Skeletal muscle cell (primary cell): ENCODE data around the gene CLEC4A.
"Not testable (repeated sequence)": the region's sequence is repeated elsewhere in the genome, so short reads cannot be mapped to it uniquely, and the experiment has no call there.

Experiments
- DNase-seq: peaks from one replicate; pipeline ENCODE4 v3.0.0-alpha.2; 2010; ENCODE audit warnings: low read depth
- H3K4me3 ChIP-seq: 2 replicates; pipeline ENCODE4 v1.5.1; 2011; ENCODE audit warnings: low read depth, mild to moderate bottlenecking, control low read depth, low read length, moderate library complexity

The CLEC4A gene

GRCh38 chr12:8123124-8123912 lies at the start of gene CLEC4A:
Gene CLEC4A, plus strand, starts transcription at chr12:8123617. Its CDS starts 262 bp downstream, at chr12:8123879.
- H3K4me3 ChIP-seq = no peak within 1 kb of the TSS
- no peak for DNase-seq

- no peak overlapping the region for H3K4me3 ChIP-seq
- DNase-seq = no peak
Observed at GRCh38 chr12:8075935-8076334, 47.5 kb upstream of the CLEC4A start.

GRCh38 chr12:8076366-8076765 lies 47.1 kb upstream of the CLEC4A start:
- no peak overlapping the region for H3K4me3 ChIP-seq
- DNase-seq = no peak

- no peak overlapping the region for H3K4me3 ChIP-seq
- DNase-seq = no peak
Observed at GRCh38 chr12:8077207-8077606, 46.2 kb upstream of the CLEC4A start.

DNA sequence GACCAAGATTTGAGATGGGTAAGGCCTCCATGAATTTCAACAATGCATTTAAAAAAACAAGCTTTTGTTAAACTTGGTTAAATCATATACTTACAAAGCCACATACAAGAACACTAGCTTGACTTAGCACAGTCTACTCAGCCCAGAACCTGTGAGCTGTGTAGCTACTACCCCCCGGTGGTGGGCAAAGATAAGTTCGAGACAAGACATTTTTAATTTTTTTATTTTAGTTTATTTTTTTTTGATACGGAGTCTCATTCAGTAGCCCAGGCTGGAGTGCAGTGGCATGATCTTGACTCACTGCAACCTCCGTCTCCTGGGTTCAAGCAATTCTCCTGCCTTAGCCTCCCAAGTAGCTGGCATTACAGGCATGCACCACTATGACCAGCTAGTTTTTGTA lies 45.0 kb upstream of the CLEC4A start:
- H3K4me3 ChIP-seq = no peak overlapping the region
- peak; percentile 67 for DNase-seq

DNA sequence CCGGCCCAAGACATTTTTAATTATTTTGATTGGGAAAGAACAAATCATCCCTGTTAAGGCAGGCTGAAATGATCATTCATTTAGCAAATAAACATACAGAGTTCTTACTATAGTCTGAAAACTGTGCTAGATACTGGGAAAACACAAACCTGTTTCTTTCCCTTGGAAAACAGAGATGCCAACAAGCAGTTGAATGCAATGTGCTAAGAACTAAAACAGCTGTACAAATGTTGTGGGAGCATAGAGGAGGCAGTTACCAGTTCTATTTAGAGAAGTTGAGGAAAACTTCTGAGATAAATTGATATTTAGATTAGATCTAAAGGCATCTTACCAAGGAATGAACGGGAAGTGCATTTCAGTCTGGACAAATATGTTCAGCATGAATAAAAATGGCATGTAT lies 44.5 kb upstream of the CLEC4A start:
- DNase-seq = no peak

GRCh38 chr12:8080120-8080519 lies 43.3 kb upstream of the CLEC4A start:
- DNase-seq = no peak
- H3K4me3 ChIP-seq = no peak overlapping the region

More for the DNA sequence above, 44.5 kb upstream of the CLEC4A start:
- no peak overlapping the region for H3K4me3 ChIP-seq

- H3K4me3 ChIP-seq = peak overlapping the region; percentile 91
- no peak for DNase-seq
Observed at GRCh38 chr12:8081251-8081920, 42.0 kb upstream of the CLEC4A start.

GRCh38 chr12:8082808-8083100 lies 40.7 kb upstream of the CLEC4A start:
- DNase-seq = no peak
- H3K4me3 ChIP-seq = peak overlapping the region; percentile 91

GRCh38 chr12:8084351-8084750 lies 39.1 kb upstream of the CLEC4A start:
- not testable (repeated sequence) for H3K4me3 ChIP-seq, DNase-seq

DNA sequence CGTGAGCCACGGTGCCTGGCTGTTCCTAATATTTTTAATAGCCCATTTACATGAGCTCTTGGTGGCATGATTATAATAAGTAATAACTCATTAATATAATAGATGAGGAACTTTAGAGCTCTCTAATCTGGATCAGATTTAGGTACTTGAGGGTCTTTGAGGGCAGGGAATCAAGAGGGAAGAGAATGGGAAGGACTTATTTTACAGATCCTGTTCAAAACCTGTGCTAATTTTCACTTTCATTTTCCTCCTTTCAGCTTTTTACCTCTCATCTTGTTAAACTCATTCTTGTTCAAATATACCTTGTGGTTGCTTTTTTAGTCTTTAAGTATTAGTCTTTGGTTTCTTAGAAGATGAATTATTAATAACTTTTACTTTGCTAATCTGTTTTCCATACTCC lies 35.8 kb upstream of the CLEC4A start:
- no peak overlapping the region for H3K4me3 ChIP-seq
- DNase-seq = no peak

DNA sequence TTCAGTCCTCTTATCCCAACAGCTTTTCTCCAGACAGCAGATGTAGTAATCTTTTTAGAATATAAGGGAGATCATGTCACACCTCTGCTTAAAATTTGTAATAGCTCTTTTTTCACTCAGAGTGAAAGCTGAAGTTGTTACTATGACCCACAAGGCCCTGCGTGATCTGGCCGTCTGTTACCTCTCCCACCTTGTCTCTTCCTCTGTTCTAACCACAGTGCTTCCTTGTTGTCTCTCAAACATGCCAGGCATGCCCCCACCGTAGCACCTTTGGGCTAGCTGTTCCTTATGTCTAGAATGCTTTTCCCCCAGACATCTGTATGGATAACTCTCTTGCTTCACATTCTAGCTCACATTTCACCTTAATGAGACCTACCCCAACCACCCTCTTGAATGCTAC lies 34.8 kb upstream of the CLEC4A start:
- DNase-seq = no peak
- H3K4me3 ChIP-seq = no peak overlapping the region

DNA sequence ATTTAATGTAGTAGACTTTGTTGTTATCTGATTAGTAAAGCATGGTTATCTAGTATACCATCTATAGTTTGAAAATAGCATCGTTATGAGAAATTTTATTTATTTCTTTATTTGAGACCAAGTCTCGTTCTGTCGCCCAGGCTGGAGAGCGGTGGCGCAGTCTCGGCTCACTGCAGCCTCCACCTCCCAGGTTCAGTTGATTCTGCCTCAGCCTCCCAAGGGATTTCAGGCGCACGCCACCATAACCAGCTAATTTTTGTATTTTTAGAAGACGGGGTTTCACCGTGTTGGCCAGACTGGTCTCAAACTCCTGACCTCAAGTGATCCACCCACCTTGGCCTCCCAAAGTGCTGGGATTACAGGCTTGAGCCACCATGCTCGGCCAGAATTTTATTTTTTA lies 34.1 kb upstream of the CLEC4A start:
- DNase-seq, H3K4me3 ChIP-seq: not testable (repeated sequence)

DNA sequence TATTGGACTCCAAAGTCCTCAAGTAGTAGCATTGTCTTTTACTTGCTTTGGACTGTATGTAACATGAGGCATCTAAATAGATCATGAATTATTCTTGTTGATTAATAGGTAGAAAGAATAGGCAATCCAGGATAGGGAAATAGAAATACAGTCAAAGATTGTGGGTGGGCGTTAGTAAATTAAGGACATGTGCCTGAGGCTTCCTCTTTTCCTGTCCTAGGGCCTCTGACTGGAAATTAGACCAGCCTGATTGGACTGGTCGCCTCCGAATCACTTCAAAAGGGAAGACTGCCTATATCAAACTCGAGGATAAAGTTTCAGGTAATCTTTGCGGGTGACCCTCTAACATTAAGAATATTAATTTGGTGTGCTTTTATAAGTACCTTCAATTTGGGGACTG lies 33.7 kb upstream of the CLEC4A start:
- H3K4me3 ChIP-seq = no peak overlapping the region
- no peak for DNase-seq

GRCh38 chr12:8093291-8093690 lies 30.1 kb upstream of the CLEC4A start:
- no peak overlapping the region for H3K4me3 ChIP-seq
- no peak for DNase-seq

GRCh38 chr12:8096281-8096915 lies 27.0 kb upstream of the CLEC4A start:
- no peak overlapping the region for H3K4me3 ChIP-seq

DNA sequence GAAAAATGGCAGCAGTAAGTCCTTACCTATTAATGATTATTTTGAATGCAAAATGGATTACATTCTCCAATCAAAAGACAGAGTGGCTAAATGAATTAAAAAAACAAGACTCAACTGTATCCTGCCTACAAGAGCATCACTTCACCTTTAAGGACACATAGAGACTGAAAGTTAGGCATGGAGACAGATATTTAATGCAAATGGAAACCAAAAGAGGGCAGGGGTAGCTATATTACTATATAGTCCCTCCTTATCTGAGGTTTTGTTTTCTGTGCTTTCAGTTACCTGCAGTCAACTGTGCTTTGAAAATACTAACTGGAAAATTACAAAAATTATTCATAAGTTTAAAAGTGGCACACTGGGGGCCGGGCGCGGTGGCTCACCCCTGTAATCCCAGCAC lies 24.2 kb upstream of the CLEC4A start:
- DNase-seq = no peak
- no peak overlapping the region for H3K4me3 ChIP-seq

More at GRCh38 chr12:8096281-8096915, 27.0 kb upstream of the CLEC4A start:
- no peak for DNase-seq

GRCh38 chr12:8108808-8109398 lies 14.5 kb upstream of the CLEC4A start:
- H3K4me3 ChIP-seq = no peak overlapping the region
- DNase-seq = peak; percentile 33

DNA sequence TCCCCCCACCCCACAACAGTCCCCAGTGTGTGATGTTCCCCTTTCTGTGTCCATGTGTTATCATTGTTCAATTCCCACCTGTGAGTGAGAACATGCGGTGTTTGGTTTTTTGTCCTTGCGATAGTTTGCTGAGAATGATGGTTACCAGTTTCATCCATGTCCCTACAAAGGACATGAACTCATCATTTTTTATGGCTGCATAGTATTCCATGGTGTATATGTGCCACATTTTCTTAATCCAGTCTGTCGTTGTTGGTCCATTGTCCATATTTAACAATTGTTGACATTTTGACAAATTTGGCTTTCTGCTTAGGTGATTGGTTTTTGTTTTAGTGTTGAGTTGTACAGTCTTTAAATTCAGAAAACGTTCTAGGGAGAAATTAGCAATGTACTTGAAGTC lies 10.3 kb upstream of the CLEC4A start:
- not testable (repeated sequence) for DNase-seq, H3K4me3 ChIP-seq

- H3K4me3 ChIP-seq = no peak overlapping the region
- no peak for DNase-seq
Observed at GRCh38 chr12:8120072-8120713, 3.2 kb upstream of the CLEC4A start.
